Vagina (tissue), 2 donors: ENCODE data around the gene TFG. TPM values are rescaled to one million over a fixed set of nuclear protein-coding genes. Genes with fewer than 3 reads are reported as not detected.

ENCODE experiments used
- DNase-seq, 2 donors: peaks; one replicate each; pipeline ENCODE4 v3.0.0-alpha.2; 2017; ENCODE audit errors: extremely low spot score in 2 of 2
- H3K27ac ChIP-seq: fragments of 200-600 bp; sonication (generic); one replicate; pipeline ENCODE4 v1.5.1; 2019
- H3K27me3 ChIP-seq: fragments of 200-600 bp; sonication (generic); one replicate; pipeline ENCODE4 v1.5.1; 2019
- H3K36me3 ChIP-seq, 2 donors: fragments of 200-600 bp; sonication (generic); one replicate each; pipeline ENCODE4 v1.5.1; 2017 to 2019
- H3K4me1 ChIP-seq: fragments of 200-600 bp; sonication (generic); one replicate; pipeline ENCODE4 v1.5.1; 2019
- H3K4me3 ChIP-seq, 2 donors: fragments of 200-600 bp; sonication (generic); 1 replicate in 1 of 2; 2 replicates in 1 of 2; pipeline ENCODE4 v1.5.1; 2016 to 2019
- H3K9me3 ChIP-seq: fragments of 200-600 bp; sonication (generic); one replicate; pipeline ENCODE4 v1.5.1; 2019
- CTCF ChIP-seq, 3 experiments: fragments of 450-650 bp in 2 of 3; fragments of 200-600 bp in 1 of 3; sonication (generic) in 1 of 3; IDR thresholded peaks; one replicate each; pipeline ENCODE4 v1.5.1; 2017 to 2019; ENCODE audit warnings: antibody characterized with exemption in 3 of 3, mild to moderate bottlenecking in 2 of 3, moderate library complexity in 2 of 3
- POLR2A ChIP-seq, 2 donors: fragments of 450-650 bp; IDR thresholded peaks; one replicate each; pipeline ENCODE4 v1.6.1; 2017; ENCODE audit warnings: antibody characterized with exemption in 2 of 2, mild to moderate bottlenecking in 2 of 2, moderate library complexity in 2 of 2
- POLR2AphosphoS5 ChIP-seq, 2 donors: sonication (generic); formaldehyde crosslinking; IDR thresholded peaks; one replicate each; pipeline ENCODE4 v1.9.0; 2017; ENCODE audit warnings: antibody characterized with exemption in 2 of 2, mild to moderate bottlenecking in 2 of 2, low read depth in 1 of 2; ENCODE audit not compliant: insufficient read depth in 1 of 2
- intact Hi-C: fragments of 100-400 bp; cut with DNase I; formaldehyde crosslinking; loops from one replicate; pipeline ENCODE4 v1.15.1; 2023
- total RNA-seq: library from RNA; depleted of rRNA; stranded (reverse); fragments of >200 nt; gene quantifications from one replicate; pipeline ENCODE4 v1.2.3, GENCODE V29; 2016

The TFG gene
- total RNA-seq, 1 donor from 2014 or later: 64.3 TPM

- intact Hi-C loops: no loop called here
- Histone ChIP-seq H3K4me3 (no peak overlapping the region), H3K27me3 (no peaks in the 10 kb centered on the region), H3K4me1 (peaks cover 45% of the 10 kb centered on the region), H3K27ac (no peak overlapping the region), H3K36me3 (peaks cover 0 to 44% of the 10 kb centered on the region in 2 donors), H3K9me3 (no peaks in the 10 kb centered on the region)
- DNase-seq: no peak
- no peak for TF ChIP-seq CTCF (IDR thresholded peaks at IDR 0.05)
- no peak for TF ChIP-seq POLR2A (IDR thresholded peaks at IDR 0.05)
- no peak for TF ChIP-seq POLR2AphosphoS5 (IDR thresholded peaks at IDR 0.05; ENCODE audit: insufficient read depth in 1 of 2, low read depth in 1 of 2)
Observed at GRCh38 chr3:100717637-100718487, 8.6 kb downstream of the TFG start.

- Histone ChIP-seq H3K4me3 (no peak overlapping the region), H3K27ac (no peak overlapping the region), H3K27me3 (no peaks in the 10 kb centered on the region), H3K4me1 (peaks cover 34% of the 10 kb centered on the region), H3K9me3 (no peaks in the 10 kb centered on the region), H3K36me3 (peaks cover 0 to 39% of the 10 kb centered on the region in 2 donors)
- intact Hi-C loops: no loop called here
- DNase-seq: no peak
- no peak for TF ChIP-seq POLR2AphosphoS5 (IDR thresholded peaks at IDR 0.05; ENCODE audit: insufficient read depth in 1 of 2, low read depth in 1 of 2)
- TF ChIP-seq POLR2A (IDR thresholded peaks at IDR 0.05): no peak
- TF ChIP-seq CTCF (IDR thresholded peaks at IDR 0.05): no peak
Observed at GRCh38 chr3:100719136-100719535, 9.8 kb downstream of the TFG start.

DNA sequence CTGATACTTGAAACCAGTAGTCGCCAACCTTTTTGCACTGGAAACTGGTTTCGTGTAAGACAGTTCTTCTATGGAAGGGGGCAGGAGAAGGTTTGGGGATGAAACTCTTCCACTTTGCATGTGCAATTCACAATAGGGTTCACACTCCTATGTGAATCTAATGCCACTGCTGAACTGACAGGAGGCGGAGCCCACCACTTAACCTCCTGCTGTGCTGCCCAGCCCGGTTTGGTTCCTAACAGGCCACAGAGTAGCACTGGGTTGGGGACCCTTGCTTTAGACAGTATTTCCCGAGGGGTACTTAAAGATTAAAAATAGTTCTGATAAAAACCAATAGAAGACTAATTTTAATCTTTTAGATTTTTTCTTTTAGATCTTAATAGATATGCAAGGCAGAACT lies 11.1 kb downstream of the TFG start:
- no peak overlapping the region for H3K27ac ChIP-seq
- DNase-seq: no peak
- H3K27me3 ChIP-seq: no peaks in the 10 kb centered on the region
- H3K9me3 ChIP-seq: no peaks in the 10 kb centered on the region
- peaks cover 26% of the 10 kb centered on the region for H3K4me1 ChIP-seq
- H3K36me3 ChIP-seq: peaks cover 0 to 42% of the 10 kb centered on the region in 2 donors
- intact Hi-C loops: no loop called here
- H3K4me3 ChIP-seq: no peak overlapping the region
- TF ChIP-seq POLR2AphosphoS5 (IDR thresholded peaks at IDR 0.05; ENCODE audit: insufficient read depth in 1 of 2, low read depth in 1 of 2) (no peak), CTCF (IDR thresholded peaks at IDR 0.05) (no peak), POLR2A (IDR thresholded peaks at IDR 0.05) (no peak)

GRCh38 chr3:100725935-100726513 lies 16.7 kb downstream of the TFG start:
- no peak overlapping the region for H3K27ac ChIP-seq
- H3K4me3 ChIP-seq: no peak overlapping the region
- TF ChIP-seq POLR2AphosphoS5 (IDR thresholded peaks at IDR 0.05; ENCODE audit: insufficient read depth in 1 of 2, low read depth in 1 of 2) (no peak), POLR2A (IDR thresholded peaks at IDR 0.05) (no peak)
- no peak for DNase-seq
- H3K9me3 ChIP-seq: no peaks in the 10 kb centered on the region
- intact Hi-C loops: no loop called here
- peaks cover 0 to 32% of the 10 kb centered on the region in 2 donors for H3K36me3 ChIP-seq
- peaks cover 11% of the 10 kb centered on the region for H3K4me1 ChIP-seq
- no peaks in the 10 kb centered on the region for H3K27me3 ChIP-seq

DNA sequence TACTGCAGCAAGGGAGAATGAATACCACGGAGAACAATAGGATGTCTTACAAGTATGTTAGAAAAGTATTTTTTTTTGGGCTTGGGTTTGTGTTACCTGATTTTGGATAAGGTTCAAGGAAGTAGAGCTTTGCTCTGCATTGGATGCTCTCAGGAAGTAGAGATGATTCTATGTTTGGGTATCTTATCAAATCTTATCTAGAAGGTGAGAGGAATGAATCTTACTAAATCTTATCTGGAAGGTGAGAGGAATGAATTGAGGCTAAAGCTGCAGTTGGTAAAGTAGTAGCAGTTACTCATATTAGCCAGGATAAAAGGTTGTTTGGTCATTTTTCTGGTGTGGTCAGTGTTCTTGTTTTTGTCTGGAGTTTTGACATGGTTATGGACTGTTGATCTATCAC lies 17.4 kb downstream of the TFG start:
- Histone ChIP-seq H3K9me3 (no peaks in the 10 kb centered on the region), H3K4me3 (no peak overlapping the region), H3K36me3 (peaks cover 0 to 25% of the 10 kb centered on the region in 2 donors), H3K27ac (no peak overlapping the region), H3K4me1 (peaks cover 11% of the 10 kb centered on the region), H3K27me3 (no peaks in the 10 kb centered on the region)
- no peak for DNase-seq
- intact Hi-C loops: no loop called here
- TF ChIP-seq CTCF (IDR thresholded peaks at IDR 0.05): no peak
- no peak for TF ChIP-seq POLR2A (IDR thresholded peaks at IDR 0.05)
- TF ChIP-seq POLR2AphosphoS5 (IDR thresholded peaks at IDR 0.05; ENCODE audit: insufficient read depth in 1 of 2, low read depth in 1 of 2): no peak
